Measurements from ENCODE around the gene ZNF609. TPM values are rescaled to one million over a fixed set of nuclear protein-coding genes. Genes with fewer than 3 reads are reported as not detected.

The ZNF609 gene
- total RNA-seq, 4 donors from 2014 or later = 38.7 to 50.6 (median 43.9) TPM

DNA sequence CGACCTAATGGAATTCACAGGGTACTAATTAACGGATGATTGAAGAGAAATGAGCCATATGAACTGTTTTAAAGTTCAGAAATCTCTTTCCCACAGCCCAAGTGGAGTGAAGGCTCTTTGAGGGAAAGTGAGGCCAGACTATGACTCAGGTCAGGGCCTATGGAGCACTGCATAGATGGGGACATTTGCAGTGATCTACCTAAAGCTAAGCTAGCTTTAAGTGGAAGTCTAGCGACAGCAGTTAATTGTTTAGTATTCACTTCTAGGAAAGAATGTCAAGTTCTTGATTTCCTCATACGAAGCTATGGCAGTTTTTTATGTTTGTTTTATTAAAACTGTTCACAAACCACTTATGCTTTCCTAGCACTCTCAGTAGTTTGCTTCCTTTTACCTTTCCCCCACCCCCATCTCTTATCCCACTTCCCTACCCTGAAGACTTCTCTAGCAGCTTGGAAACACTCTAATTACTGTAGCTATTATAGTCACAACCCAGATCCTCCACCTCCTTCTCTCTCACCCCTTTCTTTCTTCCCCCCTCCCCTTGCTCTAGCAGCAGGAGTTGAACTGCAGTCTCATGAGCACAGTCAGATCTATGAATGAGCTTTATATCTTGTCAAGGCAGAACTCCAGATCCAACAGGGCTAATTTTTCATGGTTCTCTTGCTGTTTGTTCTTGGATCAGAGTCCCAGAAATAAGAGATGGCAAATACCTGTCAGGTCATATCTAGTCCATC is 6.2 kb downstream of the ZNF609 start:
- no peak for TF ChIP-seq CTCF (IDR thresholded peaks at IDR 0.05)
- TF ChIP-seq POLR2A (IDR thresholded peaks at IDR 0.05) = no peak
- no peak for TF ChIP-seq POLR2AphosphoS5 (IDR thresholded peaks at IDR 0.05)
- no peak for TF ChIP-seq EP300 (IDR thresholded peaks at IDR 0.05)
- WGBS, 2 donors (ENCODE audit: low coverage in 1 of 2) = 41 to 60% methylated on average over 4 of the region's 4 CpGs
- H3K4me3 ChIP-seq = no peak overlapping the region
- H3K36me3 ChIP-seq = peaks cover 0 to 7% of the 10 kb centered on the region in 2 donors
- H3K27me3 ChIP-seq = no peaks in the 10 kb centered on the region
- peaks cover 14 to 70% (median 43%) of the 10 kb centered on the region in 3 donors for H3K4me1 ChIP-seq
- ATAC-seq = no peak
- H3K27ac ChIP-seq = no peak overlapping the region
- H3K9me3 ChIP-seq = no peaks in the 10 kb centered on the region

GRCh38 chr15:64472161-64472560 is 11.8 kb downstream of the ZNF609 start:
- Histone ChIP-seq H3K27me3 (no peaks in the 10 kb centered on the region), H3K9me3 (no peaks in the 10 kb centered on the region), H3K4me1 (peaks cover 0 to 24% (median 5%) of the 10 kb centered on the region in 3 donors), H3K27ac (no peak overlapping the region), H3K4me3 (no peak overlapping the region), H3K36me3 (peaks cover 0 to 7% of the 10 kb centered on the region in 2 donors)
- ATAC-seq = no peak
- no peak for TF ChIP-seq EP300 (IDR thresholded peaks at IDR 0.05)
- no peak for TF ChIP-seq POLR2A (IDR thresholded peaks at IDR 0.05)
- no peak for TF ChIP-seq POLR2AphosphoS5 (IDR thresholded peaks at IDR 0.05)
- TF ChIP-seq CTCF (IDR thresholded peaks at IDR 0.05) = no peak
- 95 to 100% methylated on average over 2 to 4 of the region's 4 CpGs for WGBS, 2 donors (ENCODE audit: low coverage in 1 of 2)

DNA sequence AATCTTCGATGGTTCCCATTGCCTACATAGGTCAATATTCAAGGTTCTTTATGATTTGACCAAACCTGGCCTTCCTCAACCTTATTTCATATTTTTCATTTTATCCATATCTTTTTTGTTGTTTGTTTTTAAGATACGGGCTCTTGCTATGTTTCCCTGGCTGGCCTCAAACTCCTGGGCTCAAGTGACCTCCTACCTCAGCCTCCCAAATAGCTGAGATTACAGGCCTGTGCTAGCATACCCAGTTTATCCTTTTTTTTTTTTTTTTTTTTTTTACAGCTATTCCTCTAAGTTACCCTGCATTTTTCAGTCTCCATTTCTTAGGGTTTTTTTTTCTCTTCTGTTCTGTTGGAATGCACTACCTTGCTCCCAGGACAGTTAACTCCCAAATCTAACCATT is 14.5 kb downstream of the ZNF609 start:
- TF ChIP-seq POLR2AphosphoS5 (IDR thresholded peaks at IDR 0.05) = no peak
- no peak for TF ChIP-seq POLR2A (IDR thresholded peaks at IDR 0.05)
- TF ChIP-seq CTCF (IDR thresholded peaks at IDR 0.05) = no peak
- Histone ChIP-seq H3K9me3 (no peaks in the 10 kb centered on the region), H3K27ac (no peak overlapping the region), H3K4me3 (no peak overlapping the region), H3K27me3 (no peaks in the 10 kb centered on the region), H3K4me1 (peaks cover 0 to 24% (median 2%) of the 10 kb centered on the region in 3 donors), H3K36me3 (peaks cover 0 to 7% of the 10 kb centered on the region in 2 donors)
- ATAC-seq = no peak
- WGBS, 2 donors (ENCODE audit: low coverage in 1 of 2) = 83 to 91% methylated on average over 2 of the region's 2 CpGs

GRCh38 chr15:64476550-64476949 is 16.2 kb downstream of the ZNF609 start:
- Histone ChIP-seq H3K9me3 (no peaks in the 10 kb centered on the region), H3K27ac (no peak overlapping the region), H3K27me3 (no peaks in the 10 kb centered on the region), H3K4me1 (peaks cover 0 to 24% (median 2%) of the 10 kb centered on the region in 3 donors), H3K36me3 (no peaks in the 10 kb centered on the region), H3K4me3 (no peak overlapping the region)
- no peak for TF ChIP-seq POLR2A (IDR thresholded peaks at IDR 0.05)
- no peak for TF ChIP-seq EP300 (IDR thresholded peaks at IDR 0.05)
- no peak for TF ChIP-seq CTCF (IDR thresholded peaks at IDR 0.05)
- TF ChIP-seq POLR2AphosphoS5 (IDR thresholded peaks at IDR 0.05) = no peak
- ATAC-seq = no peak
- 83 to 87% methylated on average over 1 of the region's 1 CpG for WGBS, 2 donors (ENCODE audit: low coverage in 1 of 2)

- Histone ChIP-seq H3K9me3 (no peaks in the 10 kb centered on the region), H3K4me1 (peaks cover 0 to 38% (median 2%) of the 10 kb centered on the region in 3 donors), H3K4me3 (no peak overlapping the region), H3K27me3 (no peaks in the 10 kb centered on the region), H3K27ac (no peak overlapping the region), H3K36me3 (no peaks in the 10 kb centered on the region)
- WGBS, 2 donors (ENCODE audit: low coverage in 1 of 2) = 0 to 44% methylated on average over 1 of the region's 1 CpG
- no peak for TF ChIP-seq EP300 (IDR thresholded peaks at IDR 0.05)
- no peak for TF ChIP-seq CTCF (IDR thresholded peaks at IDR 0.05)
- no peak for ATAC-seq
Observed at GRCh38 chr15:64478863-64479262, 18.5 kb downstream of the ZNF609 start.

Measured in gastroesophageal sphincter (tissue), 4 donors.